AG09319 (cell line): Measurements from ENCODE around the gene ATP6AP1.

Experiments used
- DNase-seq: peaks from one replicate; pipeline ENCODE4 v3.0.0-alpha.2; 2010; ENCODE audit warnings: low read depth; ENCODE audit errors: extremely low read depth
- CTCF ChIP-seq: IDR thresholded peaks from 2 replicates; pipeline ENCODE4 v1.5.1; 2011; ENCODE audit warnings: low read depth, mild to moderate bottlenecking, inconsistent platforms, low read length, moderate library complexity

Gene ATP6AP1

GRCh38 chrX:154428176-154429171, at the start of gene ATP6AP1:
TSS of gene ATP6AP1 (plus strand) at chrX:154428677. CDS start at chrX:154428693, 16 bp downstream.
- peak; percentile 85 for DNase-seq
- TF ChIP-seq CTCF, result no peak; the same call in none of the 2 replicates

GRCh38 chrX:154378799-154379568, 49.5 kb upstream of the ATP6AP1 start, which contains the start of gene EMD:
TSS of gene EMD (plus strand) at chrX:154379295. CDS start at chrX:154379485, 190 bp downstream.
- TF ChIP-seq CTCF, result no peak
- peak; percentile 96 for DNase-seq

- no peak for TF ChIP-seq CTCF
- no peak for DNase-seq
Measured at GRCh38 chrX:154379569-154379951, 48.9 kb upstream of the ATP6AP1 start.

GRCh38 chrX:154380153-154380552, 48.3 kb upstream of the ATP6AP1 start:
- DNase-seq, result no peak
- no peak for TF ChIP-seq CTCF

- DNase-seq, result no peak
- TF ChIP-seq CTCF, result no peak
Measured at GRCh38 chrX:154380787-154381186, 47.7 kb upstream of the ATP6AP1 start.

- TF ChIP-seq CTCF, result no peak
- DNase-seq, result no peak
Measured at GRCh38 chrX:154381271-154381670, 47.2 kb upstream of the ATP6AP1 start.
